Measurements from ENCODE around the gene NFKBIB. TPM values are rescaled to one million over a fixed set of nuclear protein-coding genes. Genes with fewer than 3 reads are reported as not detected.

Gene NFKBIB, protein sequence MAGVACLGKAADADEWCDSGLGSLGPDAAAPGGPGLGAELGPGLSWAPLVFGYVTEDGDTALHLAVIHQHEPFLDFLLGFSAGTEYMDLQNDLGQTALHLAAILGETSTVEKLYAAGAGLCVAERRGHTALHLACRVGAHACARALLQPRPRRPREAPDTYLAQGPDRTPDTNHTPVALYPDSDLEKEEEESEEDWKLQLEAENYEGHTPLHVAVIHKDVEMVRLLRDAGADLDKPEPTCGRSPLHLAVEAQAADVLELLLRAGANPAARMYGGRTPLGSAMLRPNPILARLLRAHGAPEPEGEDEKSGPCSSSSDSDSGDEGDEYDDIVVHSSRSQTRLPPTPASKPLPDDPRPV
- total RNA-seq: 7.8 TPM in 2 replicates

GRCh38 chr19:38899447-38900201 is at the start of gene NFKBIB, which contains the start of gene SIRT2:
Gene NFKBIB (plus strand): TSS chr19:38899969. CDS start chr19:38900033, 64 bp downstream.
Gene SIRT2 (minus strand): TSS chr19:38899618. CDS start chr19:38899521, 97 bp downstream.

GRCh38 chr19:38877781-38878574 is 21.8 kb upstream of the NFKBIB start, which contains the start of gene RINL:
Gene RINL (minus strand): TSS chr19:38878275. CDS start chr19:38876742, 1,533 bp downstream.

DNA sequence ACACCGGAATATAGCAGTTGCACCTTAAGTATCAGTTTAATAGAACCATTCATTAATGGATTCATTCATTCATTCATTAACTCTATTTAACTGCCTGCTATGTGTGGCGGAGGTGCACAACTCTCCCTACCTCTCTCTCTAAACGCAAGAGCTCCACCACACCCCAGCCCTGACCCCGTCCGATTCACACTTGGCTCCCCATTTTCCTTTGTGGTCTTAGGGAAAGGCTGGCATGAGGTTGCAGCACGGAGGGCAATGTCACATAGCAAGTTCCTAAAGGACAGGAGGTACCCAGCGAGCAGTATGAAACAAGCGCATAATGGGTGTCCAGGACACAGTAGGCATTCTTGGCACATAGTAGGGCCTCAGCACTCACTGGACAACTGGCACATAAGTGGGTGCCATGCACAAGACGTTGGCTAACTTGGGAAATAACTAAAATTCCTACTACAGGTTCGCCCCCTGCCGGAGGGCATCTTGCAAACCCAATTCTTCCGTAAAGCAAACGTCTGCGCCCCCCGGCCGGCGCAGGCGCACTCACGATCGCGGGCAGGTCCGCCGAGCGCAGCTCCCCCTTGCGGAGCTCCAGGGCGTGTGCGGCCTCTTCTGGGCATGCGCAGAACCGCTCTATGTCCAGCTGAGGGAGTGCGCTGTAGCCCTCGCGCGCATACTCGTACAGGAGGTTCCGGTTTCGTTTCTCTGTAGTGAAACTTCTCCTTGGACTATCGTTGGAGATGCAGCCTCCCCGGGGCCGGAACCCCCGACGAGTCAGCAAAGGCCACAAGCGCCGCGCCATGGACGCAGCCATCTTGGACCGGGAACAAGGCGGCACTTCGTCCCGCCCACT is 30.4 kb downstream of the NFKBIB start, which contains the start of gene SARS2:
TSS of gene SARS2 (minus strand) at position 835 of the 847 bp plus-strand sequence. CDS start at position 808, 27 bp downstream.

GRCh38 chr19:38930776-38931520 is 31.2 kb downstream of the NFKBIB start, which contains the start of gene MRPS12:
Gene MRPS12 (plus strand): TSS chr19:38930944. CDS start chr19:38931295, 351 bp downstream.

Other genes with a start within 250 kb of the NFKBIB start
- gene CAPN12, start 155.5 kb upstream of the NFKBIB start, total RNA-seq: 0.13 and 0.43 TPM in 2 replicates
- gene LGALS7, start 126.5 kb upstream of the NFKBIB start, total RNA-seq: not detected in 2 replicates
- not detected in 2 replicates for gene LGALS7B, start 110.8 kb upstream of the NFKBIB start, total RNA-seq
- gene LGALS4, start 87.0 kb upstream of the NFKBIB start, total RNA-seq: 0.22 TPM in 1 of 2 replicates, not detected in the other
- 27.8 and 28.0 TPM in 2 replicates for gene ECH1, start 68.2 kb upstream of the NFKBIB start, total RNA-seq
- gene HNRNPL, start 50.0 kb upstream of the NFKBIB start, total RNA-seq: 240 and 255 TPM in 2 replicates
- 3.6 and 3.9 TPM in 2 replicates for gene RINL, start 21.7 kb upstream of the NFKBIB start, total RNA-seq
- gene SIRT2, start 351 bp upstream of the NFKBIB start, total RNA-seq: 41.7 and 49.8 TPM in 2 replicates
- not detected in 2 replicates for gene CCER2, start 12.2 kb downstream of the NFKBIB start, total RNA-seq
- gene SARS2, start 30.8 kb downstream of the NFKBIB start, total RNA-seq: 10.2 and 14.1 TPM in 2 replicates
- gene MRPS12, start 31.0 kb downstream of the NFKBIB start, total RNA-seq: 17.1 and 19.2 TPM in 2 replicates
- 28.4 and 30.3 TPM in 2 replicates for gene FBXO17, start 75.8 kb downstream of the NFKBIB start, total RNA-seq
- 1.8 and 6.7 TPM in 2 replicates for gene FBXO27, start 132.6 kb downstream of the NFKBIB start, total RNA-seq
- gene ACP7, start 184.4 kb downstream of the NFKBIB start, total RNA-seq: not detected in 2 replicates
- 8.2 and 11.0 TPM in 2 replicates for gene PAK4, start 225.8 kb downstream of the NFKBIB start, total RNA-seq

Data from articular chondrocyte of knee joint (primary cell).